HG03354 (cell line): ENCODE results near the gene ZNF335.
"Not testable (repeated sequence)": the region's sequence is repeated elsewhere in the genome, so short reads cannot be mapped to it uniquely, and the experiment has no call there.

Experiments
- ATAC-seq: cut with Tn5 transposase; IDR thresholded peaks from one replicate; pipeline ENCODE4 v1.9.1; 2021; ENCODE audit warnings: mild to moderate bottlenecking; ENCODE audit not compliant: unreplicated experiment, poor library complexity, severe bottlenecking

ZNF335 gene

DNA sequence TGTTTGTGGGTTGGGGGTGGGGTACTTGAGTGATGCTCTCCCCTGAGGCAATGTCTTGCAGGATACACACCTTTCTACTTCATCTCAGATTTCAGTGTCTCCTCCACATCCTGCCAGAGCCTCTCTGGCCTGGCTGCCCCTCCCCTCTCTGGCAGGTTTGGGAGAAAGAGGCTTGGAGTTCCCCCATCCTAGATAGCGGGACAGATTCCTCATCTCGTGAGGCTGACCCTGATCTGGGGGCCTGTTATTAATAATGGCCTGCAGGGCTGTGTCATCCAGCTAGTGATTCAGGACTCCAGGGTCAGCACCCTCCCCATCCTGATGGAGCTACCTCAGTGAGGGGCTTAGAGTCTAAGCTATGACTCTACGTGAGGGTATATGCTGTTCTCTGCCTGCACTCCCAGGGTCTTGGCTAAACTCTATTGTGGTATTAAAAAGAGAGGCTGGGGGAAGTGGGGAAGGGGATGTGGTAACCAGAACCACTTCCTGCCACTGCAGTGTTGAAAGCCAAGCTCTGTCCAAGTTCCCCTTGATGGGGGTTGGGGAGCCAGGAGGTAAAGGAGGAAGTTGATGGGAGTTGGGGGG lies 33.0 kb upstream of the ZNF335 start:
- no peak for ATAC-seq

DNA sequence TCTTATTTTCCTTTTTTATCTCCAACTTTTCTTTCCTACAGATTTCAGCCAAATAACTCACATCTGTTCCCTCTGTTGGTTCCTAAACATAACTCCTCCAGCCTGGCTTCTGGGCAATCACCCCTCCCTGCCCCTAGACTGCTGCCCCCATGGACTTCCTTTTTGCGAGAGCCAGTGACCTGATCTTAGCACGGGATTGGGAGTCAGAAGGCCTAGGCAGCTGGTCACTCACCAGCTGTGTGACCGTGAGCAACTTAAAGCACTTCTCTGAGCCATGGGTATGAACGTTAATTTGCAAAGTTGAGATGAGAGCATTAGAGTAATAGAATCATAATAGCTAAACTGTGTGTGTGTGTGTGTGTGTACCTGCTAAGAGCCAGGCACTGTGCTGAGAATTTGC lies 32.2 kb upstream of the ZNF335 start:
- ATAC-seq = no peak

DNA sequence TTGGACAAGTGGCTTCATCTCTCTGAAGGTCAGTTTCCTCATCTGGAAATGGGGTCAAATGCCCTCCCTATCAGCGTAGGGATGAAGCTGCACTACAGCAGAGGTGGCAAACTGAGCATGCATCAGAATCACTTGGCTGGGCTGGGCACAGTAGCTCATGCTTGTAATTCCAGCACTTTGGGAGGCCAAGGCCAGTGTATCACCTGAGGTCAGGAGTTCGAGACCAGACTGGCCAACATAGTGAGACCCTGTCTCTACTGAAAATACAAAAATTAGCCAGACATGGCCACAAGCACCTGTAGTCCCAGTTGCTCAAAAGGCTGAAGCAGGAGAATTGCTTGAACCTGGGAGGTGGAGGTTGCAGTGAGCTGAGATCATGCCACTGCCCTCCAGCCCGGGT lies 30.0 kb upstream of the ZNF335 start:
- no peak for ATAC-seq

DNA sequence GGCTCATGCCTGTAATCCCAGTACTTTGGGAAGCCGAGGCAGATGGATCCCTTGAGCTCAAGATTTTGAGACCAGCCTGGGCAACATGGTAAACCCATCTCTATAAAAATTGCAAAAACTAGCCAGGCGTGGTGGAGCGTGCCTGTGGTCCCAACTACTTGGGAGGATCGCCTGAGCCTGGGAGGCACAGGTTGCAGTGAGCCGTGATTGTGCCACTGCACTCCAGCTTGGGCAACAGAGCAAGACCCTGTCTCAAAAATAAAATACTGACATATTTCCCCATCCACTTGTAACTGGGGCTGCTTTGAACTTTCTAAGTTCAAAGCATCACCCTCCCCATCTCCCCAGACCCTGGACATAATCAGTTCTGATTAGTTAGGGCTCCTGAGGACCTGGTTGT lies 29.5 kb upstream of the ZNF335 start:
- ATAC-seq = no peak

DNA sequence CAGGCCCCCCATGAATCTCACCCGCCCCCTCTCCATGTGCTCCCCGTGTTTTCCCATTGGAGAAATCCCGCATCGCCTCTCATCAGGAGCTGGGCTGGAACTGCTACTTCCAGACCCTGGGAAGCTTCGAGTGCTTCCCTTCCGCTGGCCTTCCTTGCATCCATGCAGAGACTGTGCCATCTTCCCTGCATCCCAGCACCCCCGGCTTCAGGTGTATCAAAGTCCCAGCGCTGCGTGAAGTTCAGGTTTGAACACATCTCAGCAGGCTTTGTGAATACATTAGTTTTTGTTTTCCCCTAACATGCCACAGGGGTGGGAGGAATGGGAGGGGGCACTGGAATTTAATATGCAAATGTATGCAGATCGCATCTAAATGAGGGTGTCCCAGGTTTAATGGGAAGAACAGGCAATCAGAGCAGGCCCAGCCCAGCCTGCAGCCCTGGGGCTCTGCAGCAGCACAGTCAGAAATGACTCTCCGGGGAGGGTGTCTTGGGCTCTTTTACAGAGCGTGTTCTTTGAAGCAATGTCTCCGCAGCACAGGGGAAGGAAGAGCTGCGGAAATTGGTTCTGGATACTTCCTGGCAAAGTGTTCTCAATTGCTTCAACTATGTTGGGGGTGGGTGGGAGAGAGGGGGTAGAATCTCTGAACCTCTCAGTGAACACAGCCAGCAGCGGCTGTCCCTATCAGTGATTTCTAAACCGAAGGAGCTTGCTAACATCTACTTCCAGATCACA lies 28.4 kb upstream of the ZNF335 start:
- ATAC-seq = no peak

DNA sequence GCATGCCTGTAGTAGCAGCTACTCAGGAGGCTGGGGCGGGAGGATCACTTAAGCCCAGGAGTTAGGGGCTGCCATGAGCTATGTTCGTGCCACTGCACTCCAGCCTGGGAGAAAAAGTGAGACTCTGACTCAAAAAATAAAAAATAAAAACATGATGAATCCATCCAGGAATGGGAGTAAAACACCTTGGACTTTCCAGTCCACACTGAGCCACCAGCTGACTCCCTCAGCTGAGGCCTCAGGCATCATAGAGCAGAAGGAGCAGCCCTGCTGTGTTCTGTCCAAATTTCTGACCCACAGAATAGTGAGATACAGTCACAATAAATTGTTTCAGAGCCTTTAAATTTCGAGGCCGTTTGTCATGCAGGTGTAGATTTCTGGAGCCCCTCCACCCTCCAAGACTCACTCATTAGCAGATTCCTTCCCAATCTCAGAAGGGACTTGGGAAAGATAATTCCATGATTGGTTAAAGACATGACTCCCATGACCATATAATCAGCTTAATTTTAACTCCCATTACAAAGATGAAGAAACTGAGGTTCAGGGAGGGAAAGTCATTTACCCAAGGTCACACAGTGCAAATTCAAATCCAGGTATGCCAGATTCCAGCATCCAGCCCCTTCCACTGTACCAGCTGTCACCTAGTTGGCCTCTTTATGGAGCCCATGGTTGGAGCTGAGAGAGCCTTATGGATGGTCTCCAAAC lies 27.7 kb upstream of the ZNF335 start:
- ATAC-seq = no peak

DNA sequence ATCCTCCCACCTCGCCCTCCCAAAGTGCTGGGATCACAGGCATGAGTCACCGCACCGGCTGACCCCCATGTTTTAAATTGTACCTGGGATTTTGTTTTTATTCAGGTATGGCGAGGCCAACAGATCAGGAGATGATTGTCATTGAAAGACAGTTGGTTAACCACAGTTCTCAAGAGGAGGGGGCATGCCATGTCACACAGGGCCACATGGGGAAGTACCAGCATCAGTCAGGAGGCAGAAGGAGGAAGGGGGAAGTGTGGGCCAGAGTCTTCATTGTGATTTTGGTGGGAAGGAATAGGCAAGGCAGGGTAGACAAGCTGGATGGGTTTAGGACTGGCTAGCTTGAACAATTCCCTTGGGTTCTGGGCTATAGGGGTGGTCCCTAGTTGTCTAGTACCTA lies 26.8 kb upstream of the ZNF335 start:
- no peak for ATAC-seq

DNA sequence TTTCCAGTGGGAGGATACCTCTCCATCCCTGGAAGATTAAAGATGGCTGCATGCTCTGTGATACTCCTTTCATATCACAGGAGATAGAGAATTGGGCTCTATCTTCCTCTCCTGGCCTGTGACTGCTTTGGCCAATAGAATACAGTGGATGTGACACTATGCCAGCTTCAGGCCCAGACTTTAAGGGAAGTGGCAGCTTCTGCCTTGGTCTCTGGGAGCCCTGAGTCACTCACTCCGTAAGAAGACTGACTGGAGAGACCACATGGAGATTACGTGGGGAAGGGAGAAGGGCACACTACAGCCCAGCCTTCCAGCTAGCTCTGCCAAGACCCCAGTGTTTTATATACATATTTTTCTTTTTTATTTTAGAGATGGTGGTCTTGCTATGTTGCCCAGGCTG lies 26.3 kb upstream of the ZNF335 start:
- ATAC-seq = no peak

DNA sequence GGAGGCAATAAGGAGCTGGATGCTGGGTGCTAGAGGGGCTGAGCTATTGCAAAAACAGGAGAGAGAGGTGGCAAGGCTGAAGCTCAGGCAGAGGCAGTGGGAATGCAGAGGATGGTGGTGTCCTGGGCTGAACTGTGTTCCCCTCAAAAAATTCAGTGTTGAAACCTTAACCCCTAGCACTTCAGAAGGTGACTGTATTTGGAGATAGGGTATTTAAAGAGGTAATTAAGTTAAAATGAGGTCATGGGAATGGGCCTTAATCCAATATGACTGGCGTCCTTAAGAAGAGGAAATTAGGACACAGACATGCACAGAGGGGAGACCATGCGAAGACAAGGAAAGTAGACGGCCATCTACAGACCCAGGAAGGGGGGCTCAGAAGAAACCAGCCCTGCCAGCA lies 25.2 kb upstream of the ZNF335 start:
- no peak for ATAC-seq

DNA sequence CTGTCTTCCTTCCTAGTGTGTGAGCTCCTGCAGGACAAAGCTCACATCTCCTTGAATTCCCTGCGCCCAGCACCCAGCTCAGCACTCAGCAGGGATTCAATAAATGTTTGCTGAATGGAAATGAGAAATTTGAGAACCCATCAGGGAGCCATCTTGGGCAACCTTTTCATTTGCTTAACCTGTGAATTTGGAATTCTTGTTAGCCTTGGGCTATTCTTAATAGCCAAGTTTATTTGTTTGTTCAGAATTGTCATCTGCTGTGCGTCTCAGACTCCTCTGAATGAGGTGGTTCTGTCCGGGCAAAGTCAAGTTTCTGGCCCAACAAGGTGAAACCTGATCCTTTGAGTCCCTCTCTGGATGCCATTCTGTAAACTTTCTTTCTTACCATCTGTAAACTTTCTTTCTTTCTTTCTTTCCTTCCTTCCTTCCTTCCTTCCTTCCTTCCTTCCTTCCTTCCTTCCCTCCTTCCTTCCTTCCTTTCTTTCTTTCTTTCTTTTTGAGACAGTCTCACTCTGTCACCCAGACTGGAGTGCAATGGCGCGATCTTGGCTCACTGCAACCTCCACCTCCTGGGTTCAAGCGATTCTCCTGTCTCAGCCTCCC lies 23.6 kb upstream of the ZNF335 start:
- ATAC-seq = not testable (repeated sequence)

DNA sequence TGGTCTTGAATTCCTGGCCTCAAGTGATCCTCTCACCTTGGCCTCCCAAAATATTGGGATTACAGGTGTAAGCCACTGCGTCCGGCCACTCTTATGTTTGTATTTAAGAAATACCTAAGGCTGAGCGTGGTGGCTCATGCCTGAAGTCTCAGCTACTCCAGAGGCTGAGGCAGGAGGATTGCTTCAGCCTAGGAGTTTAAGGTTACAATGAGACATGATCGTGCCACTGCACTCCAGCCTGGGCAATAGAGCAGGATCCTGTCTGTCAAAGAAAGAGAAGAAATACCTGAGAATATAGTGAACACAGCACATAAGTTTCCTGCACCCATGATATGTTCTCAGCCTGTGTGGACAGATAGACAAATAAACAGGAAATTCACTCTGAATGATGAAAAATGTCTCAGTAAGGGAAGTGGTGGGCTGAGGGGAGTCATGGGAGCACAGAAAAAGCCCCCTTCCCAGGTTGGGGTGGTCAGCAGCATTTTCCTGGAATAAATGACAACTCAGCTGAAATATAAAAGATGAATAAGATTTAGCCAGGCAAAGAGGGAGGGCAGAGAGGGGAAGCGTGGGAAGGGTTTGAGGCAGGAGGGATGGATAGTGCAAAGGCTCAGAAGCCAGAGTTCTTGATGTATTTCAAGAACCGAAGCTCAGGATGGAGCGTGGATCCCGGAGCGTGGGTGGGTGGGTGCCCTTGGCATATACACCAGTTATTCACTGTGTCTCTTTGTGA lies 22.9 kb upstream of the ZNF335 start:
- no peak for ATAC-seq

DNA sequence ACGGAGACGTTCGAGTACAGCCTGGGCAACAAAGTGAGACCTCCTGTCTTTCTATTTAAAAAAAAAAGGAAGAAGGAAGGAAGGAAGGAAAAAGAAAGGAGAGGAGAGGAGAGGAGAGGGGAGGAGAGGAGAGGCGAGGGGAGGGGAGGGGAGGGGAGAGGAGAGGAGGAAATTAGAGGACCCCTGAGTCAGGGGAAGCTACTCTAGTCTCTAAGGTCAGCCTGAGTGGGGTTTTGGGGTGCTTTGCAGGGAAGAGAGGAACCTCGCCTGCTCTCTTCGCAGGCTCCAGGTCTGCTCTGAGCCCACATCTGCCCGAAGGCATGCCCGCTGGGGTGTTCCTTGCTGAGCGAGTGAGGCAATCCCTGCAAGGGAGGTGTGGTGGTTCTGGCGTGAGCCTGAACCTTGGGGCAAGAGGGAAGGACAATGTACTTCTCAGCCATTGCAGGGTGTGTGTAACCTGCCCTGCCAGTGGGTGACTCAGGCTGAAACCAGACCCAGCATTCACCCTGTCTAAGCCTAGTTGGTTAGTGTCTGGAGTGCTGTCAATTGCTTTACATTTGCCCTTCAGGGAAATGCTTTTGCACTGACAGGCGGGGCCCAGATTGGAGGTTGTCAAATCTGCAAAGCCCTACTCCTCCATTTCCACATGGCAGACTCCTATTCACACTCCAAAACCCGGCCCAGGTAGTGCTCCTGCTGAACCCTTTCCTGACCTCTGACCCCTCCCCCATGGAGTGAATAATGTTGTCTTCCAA lies 21.4 kb upstream of the ZNF335 start:
- ATAC-seq = no peak

DNA sequence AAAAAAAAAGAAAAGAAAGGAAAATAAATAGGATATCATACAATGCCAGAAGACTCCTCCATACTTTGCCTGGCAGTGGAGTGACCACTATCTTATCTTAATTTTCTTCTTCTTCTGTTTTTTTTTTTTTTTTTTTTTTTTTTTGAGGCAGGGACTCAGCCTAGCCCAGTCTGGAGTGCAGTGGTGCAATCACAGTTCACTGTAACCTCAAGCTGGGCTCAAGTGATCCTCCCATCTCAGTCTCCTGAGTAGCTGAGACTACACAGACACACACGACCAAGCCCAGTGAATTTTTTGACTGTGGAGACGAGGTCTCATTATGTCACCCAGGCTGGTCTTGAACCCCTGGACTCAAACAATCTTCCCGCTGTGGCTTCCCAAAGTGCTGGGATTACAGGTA lies 19.6 kb upstream of the ZNF335 start:
- no peak for ATAC-seq

DNA sequence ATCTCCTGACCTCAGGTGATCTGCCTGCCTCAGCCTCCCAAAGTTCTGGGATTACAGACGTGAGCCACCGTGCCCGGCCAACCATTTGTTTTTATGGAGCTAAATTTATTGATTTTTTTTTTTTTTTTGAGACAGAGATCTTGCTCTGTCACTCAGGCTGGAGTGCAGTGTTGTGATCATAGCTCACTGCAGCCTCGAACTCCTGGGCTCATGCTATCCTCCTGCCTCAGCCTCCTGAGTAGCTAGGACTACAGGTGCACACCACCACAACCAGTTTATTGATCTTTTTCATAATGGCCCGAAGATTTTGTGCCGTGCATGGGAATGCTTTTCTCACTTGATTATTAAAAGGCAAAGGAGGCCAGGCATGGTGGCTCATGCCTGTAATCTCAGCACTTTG lies 16.8 kb upstream of the ZNF335 start:
- not testable (repeated sequence) for ATAC-seq

DNA sequence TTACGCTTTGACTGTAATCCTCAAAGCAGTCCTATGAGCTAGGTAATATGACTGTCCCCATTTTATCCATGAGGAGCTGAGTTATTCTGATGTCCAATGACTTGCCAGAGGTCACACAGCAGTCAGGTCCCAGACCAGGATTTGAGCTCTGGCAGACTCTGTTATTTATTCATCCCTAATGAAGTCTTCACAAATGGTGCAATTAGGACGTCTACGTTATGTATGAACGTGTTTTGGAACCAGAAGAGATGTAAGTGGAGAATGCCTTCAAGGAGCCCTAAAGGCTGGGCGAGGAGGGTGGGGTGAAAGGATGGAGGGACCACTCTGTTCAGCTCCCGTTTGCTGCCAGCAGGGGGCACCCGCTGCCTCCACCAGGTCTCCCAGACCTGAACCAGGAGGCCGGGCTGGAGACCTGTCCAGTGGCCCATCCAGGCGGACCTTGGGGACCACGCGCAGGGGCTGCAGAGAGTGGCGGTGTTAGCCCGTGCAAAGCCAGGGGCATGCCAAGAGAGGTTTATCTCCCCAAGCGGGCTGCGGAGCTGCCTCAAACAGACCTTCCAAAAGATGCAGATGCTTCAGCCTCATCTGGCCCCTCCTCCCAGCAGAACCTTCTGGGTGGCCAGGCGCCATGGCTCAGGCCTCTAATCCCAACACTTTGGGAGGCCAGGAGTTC lies 15.2 kb upstream of the ZNF335 start:
- no peak for ATAC-seq

DNA sequence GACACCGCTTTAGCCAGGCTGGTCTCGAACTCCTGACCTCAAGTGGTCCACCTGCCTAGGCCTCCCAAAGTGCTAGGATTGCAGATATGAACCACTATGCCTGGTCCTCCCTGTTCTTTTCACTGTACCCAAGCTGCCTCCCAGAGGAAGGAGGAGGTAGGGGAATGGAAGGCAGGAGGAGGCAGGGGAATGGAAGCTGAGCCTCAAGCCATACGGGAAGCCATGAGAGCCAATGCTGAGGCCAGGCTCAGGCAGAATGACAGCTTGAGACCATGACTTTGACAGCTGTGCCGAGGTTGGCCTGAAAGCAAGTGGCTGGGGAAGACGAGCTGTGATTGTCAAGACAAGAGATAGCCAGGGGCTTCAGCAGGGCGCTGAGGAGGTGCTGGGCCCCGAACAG lies 13.6 kb upstream of the ZNF335 start:
- ATAC-seq = no peak

DNA sequence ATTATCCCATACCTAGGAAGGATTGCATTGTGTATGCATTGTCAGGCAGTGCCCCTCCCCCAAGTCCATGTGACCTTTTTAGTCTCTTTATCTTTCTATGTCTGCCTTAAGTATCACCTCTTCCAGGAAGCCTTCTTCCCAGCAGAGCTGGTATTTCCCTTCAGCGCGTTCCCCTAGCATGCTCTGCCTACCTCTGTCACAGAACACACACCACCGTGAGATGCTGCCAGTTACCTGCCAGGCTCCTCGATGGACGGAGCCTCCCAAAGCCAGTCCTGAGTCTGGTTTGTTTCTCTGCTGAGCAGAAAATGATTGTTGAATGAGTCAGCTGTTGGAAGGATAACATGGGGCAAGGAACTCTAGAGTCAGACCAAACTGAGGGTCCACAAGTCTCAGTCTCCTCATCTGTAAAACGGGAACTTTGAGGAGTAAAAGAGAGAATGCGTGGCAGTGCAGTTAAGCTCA lies 11.3 kb upstream of the ZNF335 start:
- no peak for ATAC-seq

DNA sequence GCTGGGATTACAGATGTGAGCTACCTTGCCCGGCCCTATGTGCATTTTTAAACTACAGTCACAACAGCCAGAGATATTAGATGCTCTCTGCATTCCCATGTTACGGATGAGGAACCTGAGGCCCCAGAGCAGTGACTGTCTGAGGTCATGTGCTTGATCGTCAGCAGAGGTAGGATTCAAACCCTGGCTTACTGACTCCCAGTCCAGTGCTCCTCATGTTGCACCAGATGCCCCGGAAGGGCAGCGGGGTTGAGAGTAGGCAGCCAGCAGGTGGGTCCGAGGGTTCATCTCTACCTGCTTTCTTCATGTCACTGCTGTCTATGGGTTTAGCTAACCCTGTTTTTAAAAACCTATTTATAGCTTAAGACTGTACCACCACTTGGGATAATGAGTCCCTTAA lies 9.3 kb upstream of the ZNF335 start:
- ATAC-seq = no peak

DNA sequence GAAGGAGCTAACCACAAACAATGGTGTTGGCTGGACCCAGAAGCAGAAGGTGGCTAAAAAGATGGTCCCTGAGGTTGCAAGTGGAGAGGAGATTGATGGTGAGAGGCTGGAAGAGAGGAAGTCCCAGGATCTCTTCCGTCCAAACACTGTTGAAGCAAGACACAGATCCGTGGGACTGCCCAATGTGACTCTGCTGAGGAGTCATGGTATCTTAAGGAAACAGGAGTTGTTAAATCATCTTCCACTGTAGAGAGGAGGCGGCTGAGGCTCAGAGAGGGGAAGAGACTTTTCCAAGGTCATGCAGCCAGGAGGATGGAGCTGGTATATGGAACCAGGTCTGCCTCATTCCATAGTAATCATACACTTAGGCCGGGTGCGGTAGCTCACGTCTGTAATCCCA lies 4.1 kb upstream of the ZNF335 start:
- no peak for ATAC-seq
